Nephron progenitor cell (in vitro differentiated cells): Measurements from ENCODE around the gene UBAP2L.
"Not testable (repeated sequence)": the region's sequence is repeated elsewhere in the genome, so short reads cannot be mapped to it uniquely, and the experiment has no call there.

Source experiments
- DNase-seq: peaks from one replicate; pipeline ENCODE4 v3.0.0; 2021
- H3K27ac Mint-ChIP-seq: 2 replicates; pipeline ENCODE4 v1.8.0; 2021; ENCODE audit warnings: mild to moderate bottlenecking, moderate library complexity, mixed read lengths
- H3K27me3 Mint-ChIP-seq: 2 replicates; pipeline ENCODE4 v1.8.0; 2021; ENCODE audit warnings: mild to moderate bottlenecking, low read depth, mixed read lengths; ENCODE audit not compliant: poor library complexity
- H3K36me3 Mint-ChIP-seq: 2 replicates; pipeline ENCODE4 v1.8.0; 2021; ENCODE audit warnings: low read depth, mixed read lengths
- H3K4me1 Mint-ChIP-seq: 2 replicates; pipeline ENCODE4 v1.8.0; 2021; ENCODE audit warnings: mixed read lengths
- H3K4me3 Mint-ChIP-seq: 2 replicates; pipeline ENCODE4 v1.8.0; 2021; ENCODE audit warnings: mild to moderate bottlenecking, moderate library complexity, mixed read lengths
- H3K9me3 Mint-ChIP-seq: 2 replicates; pipeline ENCODE4 v1.8.0; 2021; ENCODE audit warnings: mild to moderate bottlenecking, moderate library complexity, mixed read lengths
- CTCF ChIP-seq: fragments of 200-600 bp; sonication (generic); IDR thresholded peaks from 2 replicates; pipeline ENCODE4 v1.5.0; 2021; ENCODE audit warnings: antibody characterized with exemption

UBAP2L gene

GRCh38 chr1:154225370-154225769, 4.6 kb downstream of the UBAP2L start:
- H3K36me3 Mint-ChIP-seq, result peaks cover 69% of the 10 kb centered on the region
- H3K27ac Mint-ChIP-seq, result no peak overlapping the region
- no peak for TF ChIP-seq CTCF
- peaks cover 32% of the 10 kb centered on the region for H3K4me1 Mint-ChIP-seq
- H3K27me3 Mint-ChIP-seq, result no peaks in the 10 kb centered on the region
- DNase-seq, result no peak
- no peaks in the 10 kb centered on the region for H3K9me3 Mint-ChIP-seq
- H3K4me3 Mint-ChIP-seq, result no peak overlapping the region

- H3K4me3 Mint-ChIP-seq, H3K4me1 Mint-ChIP-seq, DNase-seq, H3K27ac Mint-ChIP-seq, H3K27me3 Mint-ChIP-seq, H3K9me3 Mint-ChIP-seq: not testable (repeated sequence)
- H3K36me3 Mint-ChIP-seq, result peaks cover 89% of the 10 kb centered on the region
Measured at GRCh38 chr1:154231112-154231511, 10.4 kb downstream of the UBAP2L start.

- H3K27me3 Mint-ChIP-seq, DNase-seq, H3K4me3 Mint-ChIP-seq, H3K4me1 Mint-ChIP-seq, H3K9me3 Mint-ChIP-seq, H3K27ac Mint-ChIP-seq: not testable (repeated sequence)
- H3K36me3 Mint-ChIP-seq, result peaks cover 89% of the 10 kb centered on the region
Measured at GRCh38 chr1:154233127-154233526, 12.4 kb downstream of the UBAP2L start.

GRCh38 chr1:154236855-154237254, 16.1 kb downstream of the UBAP2L start:
- DNase-seq, result no peak
- Mint-ChIP-seq H3K27me3 (no peaks in the 10 kb centered on the region), H3K27ac (no peak overlapping the region), H3K4me1 (no peaks in the 10 kb centered on the region), H3K9me3 (no peaks in the 10 kb centered on the region), H3K4me3 (no peak overlapping the region), H3K36me3 (peaks cover 80% of the 10 kb centered on the region)
- TF ChIP-seq CTCF, result no peak

- TF ChIP-seq CTCF, result no peak
- H3K4me1 Mint-ChIP-seq, result no peaks in the 10 kb centered on the region
- H3K9me3 Mint-ChIP-seq, result no peaks in the 10 kb centered on the region
- H3K27ac Mint-ChIP-seq, result no peak overlapping the region
- no peak overlapping the region for H3K4me3 Mint-ChIP-seq
- no peak for DNase-seq
- peaks cover 80% of the 10 kb centered on the region for H3K36me3 Mint-ChIP-seq
- no peaks in the 10 kb centered on the region for H3K27me3 Mint-ChIP-seq
Measured at GRCh38 chr1:154237435-154237834, 16.7 kb downstream of the UBAP2L start.

- Mint-ChIP-seq H3K27ac (peak overlapping the region; percentile 22), H3K9me3 (no peaks in the 10 kb centered on the region), H3K36me3 (peaks cover 80% of the 10 kb centered on the region), H3K27me3 (no peaks in the 10 kb centered on the region), H3K4me1 (no peaks in the 10 kb centered on the region), H3K4me3 (no peak overlapping the region)
- no peak for TF ChIP-seq CTCF
- no peak for DNase-seq
Measured at GRCh38 chr1:154237880-154238506, 17.2 kb downstream of the UBAP2L start.

- Mint-ChIP-seq H3K36me3 (peaks cover 83% of the 10 kb centered on the region), H3K4me1 (no peaks in the 10 kb centered on the region), H3K9me3 (no peaks in the 10 kb centered on the region), H3K4me3 (no peak overlapping the region), H3K27ac (no peak overlapping the region), H3K27me3 (no peaks in the 10 kb centered on the region)
- no peak for DNase-seq
- no peak for TF ChIP-seq CTCF
Measured at GRCh38 chr1:154239491-154239890, 18.7 kb downstream of the UBAP2L start.
